IMR-90 (cell line): ENCODE measurements around the gene WDR89. TPM values are rescaled to one million over a fixed set of nuclear protein-coding genes. Genes with fewer than 3 reads are reported as not detected.
"Not testable (repeated sequence)": the region's sequence is repeated elsewhere in the genome, so short reads cannot be mapped to it uniquely, and the experiment has no call there.

ENCODE experiments used
- ATAC-seq: fragments of 200-7000 bp; cut with Tn5 transposase; 2 replicates; pipeline ENCODE4 v1.9.1; 2020; ENCODE audit warnings: low read depth, mild to moderate bottlenecking, moderate library complexity
- BruUV-seq: library from RNA; stranded (reverse); fragments of 400-500 nt; replicated peaks from 2 replicates; lab custom pipeline; 2021; lab: Mats Ljungman, UMichigan
- CTCF ChIA-PET: fragments of 300-600 bp; formaldehyde crosslinking; extraction: SDS; loops from one replicate; lab custom pipeline; 2021; ENCODE audit warnings: antibody characterized with exemption; lab: Yijun Ruan, JAX
- POLR2A ChIA-PET: fragments of 300-600 bp; sonication (Branson Sonifier 250); formaldehyde crosslinking; loops from one replicate; lab custom pipeline; 2022; ENCODE audit warnings: antibody characterized with exemption; ENCODE audit not compliant: unreplicated experiment; lab: Charles Lee
- DNase-seq: peaks from one replicate; pipeline ENCODE4 v3.0.0; 2013
- H2AFZ ChIP-seq: replicated peaks from 2 replicates; pipeline ENCODE3; 2013; ENCODE audit warnings: low read length, mild to moderate bottlenecking; ENCODE audit not compliant: poor library complexity
- H2AK5ac ChIP-seq: 2 replicates; pipeline ENCODE4 v1.6.1; 2013; ENCODE audit warnings: low read depth, low read length, inconsistent platforms
- H2AK9ac ChIP-seq: replicated peaks from 2 replicates; pipeline ENCODE3; 2013; ENCODE audit warnings: mild to moderate bottlenecking, low read depth, low read length, moderate library complexity; ENCODE audit not compliant: poor library complexity
- H2BK120ac ChIP-seq: 2 replicates; pipeline ENCODE4 v1.6.1; 2013; ENCODE audit warnings: low read depth, low read length, inconsistent platforms
- H2BK15ac ChIP-seq: 3 replicates; pipeline ENCODE4 v1.6.1; 2013; ENCODE audit warnings: low read depth, low read length, inconsistent platforms
- H2BK20ac ChIP-seq: 2 replicates; pipeline ENCODE4 v1.6.1; 2013; ENCODE audit warnings: low read depth, mild to moderate bottlenecking, inconsistent platforms, low read length, moderate library complexity
- H2BK5ac ChIP-seq: 2 replicates; pipeline ENCODE4 v1.6.1; 2013; ENCODE audit warnings: mild to moderate bottlenecking, low read depth, low read length, inconsistent platforms; ENCODE audit not compliant: poor library complexity, severe bottlenecking
- H3K14ac ChIP-seq: replicated peaks from 2 replicates; pipeline ENCODE4 v1.6.1; 2013; ENCODE audit warnings: low read depth, low read length, inconsistent platforms
- H3K18ac ChIP-seq: 2 replicates; pipeline ENCODE4 v1.6.1; 2013; ENCODE audit warnings: low read depth, low read length, control low read depth
- H3K23ac ChIP-seq: 2 replicates; pipeline ENCODE4 v1.6.1; 2013; ENCODE audit warnings: low read depth, low read length, inconsistent platforms
- H3K27ac ChIP-seq: 2 replicates; pipeline ENCODE4 v1.5.1; 2013; ENCODE audit warnings: mild to moderate bottlenecking, control low read depth, low read length; ENCODE audit not compliant: insufficient read depth
- H3K27me3 ChIP-seq: 2 replicates; pipeline ENCODE4 v1.6.1; 2013; ENCODE audit warnings: low read length; ENCODE audit not compliant: control insufficient read depth, insufficient read depth
- H3K36me3 ChIP-seq: 2 replicates; pipeline ENCODE4 v1.6.1; 2013; ENCODE audit warnings: low read length, mixed read lengths; ENCODE audit not compliant: control insufficient read depth, insufficient read depth
- H3K4ac ChIP-seq: 2 replicates; pipeline ENCODE4 v1.6.1; 2013; ENCODE audit warnings: low read depth, low read length, inconsistent platforms
- H3K4me1 ChIP-seq: 2 replicates; pipeline ENCODE4 v1.6.1; 2013; ENCODE audit warnings: low read length, mixed read lengths; ENCODE audit not compliant: control insufficient read depth, insufficient read depth
- H3K4me2 ChIP-seq: 2 replicates; pipeline ENCODE4 v1.6.1; 2013; ENCODE audit warnings: low read depth, mild to moderate bottlenecking, control low read depth, low read length, moderate library complexity
- H3K4me3 ChIP-seq: 2 replicates; pipeline ENCODE4 v1.5.1; 2013; ENCODE audit warnings: low read depth, mild to moderate bottlenecking, control low read depth, low read length, moderate library complexity; ENCODE audit not compliant: insufficient read depth
- H3K56ac ChIP-seq: 2 replicates; pipeline ENCODE4 v1.6.1; 2013; ENCODE audit warnings: low read length, inconsistent platforms; ENCODE audit not compliant: insufficient read depth; ENCODE audit errors: extremely low read depth
- H3K79me1 ChIP-seq, 2 experiments: 2 replicates each; pipeline ENCODE4 v1.6.1; 2013; ENCODE audit warnings: low read length in 2 of 2, inconsistent platforms in 1 of 2, low read depth in 1 of 2
- H3K9ac ChIP-seq: 2 replicates; pipeline ENCODE4 v1.6.1; 2013; ENCODE audit warnings: low read depth, low read length, control low read depth
- H3K9me1 ChIP-seq: 2 replicates; pipeline ENCODE4 v1.6.1; 2013; ENCODE audit warnings: low read length, inconsistent platforms; ENCODE audit not compliant: insufficient read depth
- H3K9me3 ChIP-seq: 2 replicates; pipeline ENCODE4 v1.6.1; 2013; ENCODE audit warnings: low read length; ENCODE audit not compliant: control insufficient read depth, insufficient read depth
- H4K20me1 ChIP-seq: 2 replicates; pipeline ENCODE4 v1.6.1; 2013; ENCODE audit warnings: low read length, inconsistent platforms; ENCODE audit not compliant: insufficient read depth
- H4K5ac ChIP-seq: 2 replicates; pipeline ENCODE4 v1.6.1; 2013; ENCODE audit warnings: mild to moderate bottlenecking, low read depth, low read length, control low read depth
- H4K8ac ChIP-seq, 2 experiments: 2 replicates each; pipeline ENCODE4 v1.6.1; 2013; ENCODE audit warnings: low read depth in 2 of 2, low read length in 2 of 2, control low read depth in 1 of 2, inconsistent platforms in 1 of 2
- H4K91ac ChIP-seq: 2 replicates; pipeline ENCODE4 v1.6.1; 2013; ENCODE audit warnings: low read depth, low read length, inconsistent platforms; ENCODE audit not compliant: insufficient read depth
- RFX5 ChIP-seq: IDR thresholded peaks from 2 replicates; pipeline ENCODE4 v1.8.0; 2012; ENCODE audit warnings: low read depth, mild to moderate bottlenecking, low read length, moderate library complexity
- WGBS, 2 experiments: methylation state at CpG; one replicate each; pipeline versions ENCODE4 v1.1.5 to v1.1.7; 2013; ENCODE audit warnings: missing lambda C conversion rate in 2 of 2; ENCODE audit not compliant: insufficient read length in 1 of 2; ENCODE audit errors: extremely low coverage in 2 of 2; 5-methylcytosine and 5-hydroxymethylcytosine counted together
- dilution Hi-C: fragments of 300-500 bp; cut with HindIII; formaldehyde crosslinking; loops from one replicate; pipeline ENCODE4 v1.14.3; 2018; ENCODE audit warnings: low sequenced_read_pairs; ENCODE audit not compliant: unreplicated experiment
- in situ Hi-C: fragments of 300-500 bp; cut with MboI; formaldehyde crosslinking; loops from 3 replicates; pipeline ENCODE4 v1.14.3; 2019; ENCODE audit warnings: low sequenced_read_pairs, inconsistent platforms, mixed read lengths
- intact Hi-C: fragments of 100-400 bp; cut with micrococcal nuclease; formaldehyde crosslinking; loops from 2 replicates; pipeline ENCODE4 v1.10.0; 2022
- polyA plus RNA-seq, 3 experiments: library from polyadenylated mRNA; depleted of rRNA; stranded (reverse); fragments of >200 nt; gene quantifications; 2 replicates each; pipeline ENCODE4 v1.2.3, GENCODE V29; 2012; ENCODE audit warnings: low replicate concordance in 1 of 3
- total RNA-seq: library from RNA; depleted of rRNA; stranded (reverse); fragments of >200 nt; gene quantifications from 2 replicates; pipeline ENCODE4 v1.2.3, GENCODE V29; 2012

Gene WDR89
- total and polyA plus RNA-seq, 2 of the 4 experiments (the other 2 are of a cell fraction): 4.3 to 10.2 TPM

GRCh38 chr14:63594455-63595372 lies 47.0 kb downstream of the WDR89 start (continued):
- no peak for TF ChIP-seq RFX5

DNA sequence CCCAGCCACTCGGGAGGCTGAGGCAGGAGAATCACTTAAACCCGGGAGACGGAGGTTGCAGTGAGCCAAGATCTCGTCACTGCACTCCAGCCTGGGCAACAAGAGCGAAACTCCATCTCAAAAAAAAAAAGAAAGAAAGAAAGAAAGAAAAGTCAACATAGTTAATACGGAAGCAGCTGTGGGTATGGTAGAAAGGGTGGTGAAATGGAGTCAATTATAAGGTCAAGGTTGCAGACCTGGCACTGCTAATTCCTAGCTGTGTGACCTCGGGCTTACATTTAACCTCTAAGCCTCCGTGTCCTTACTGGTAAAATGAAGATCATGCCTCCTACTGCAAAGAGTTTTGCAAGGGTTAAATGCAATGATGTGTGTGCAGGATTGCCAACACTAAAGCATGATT lies 58.6 kb downstream of the WDR89 start:
- H3K79me1 ChIP-seq, H3K9me1 ChIP-seq, H3K18ac ChIP-seq, in situ Hi-C loops, H3K23ac ChIP-seq, H2BK120ac ChIP-seq, DNase-seq, H2BK20ac ChIP-seq, ATAC-seq, H3K9ac ChIP-seq, H2AK9ac ChIP-seq, H3K4me1 ChIP-seq, H3K4me2 ChIP-seq, BruUV-seq, H3K14ac ChIP-seq, H4K5ac ChIP-seq, H3K4ac ChIP-seq, H3K9me3 ChIP-seq, H2BK5ac ChIP-seq, H4K91ac ChIP-seq, H2AFZ ChIP-seq, H3K27me3 ChIP-seq, H3K36me3 ChIP-seq, POLR2A ChIA-PET, H4K20me1 ChIP-seq, H2AK5ac ChIP-seq, intact Hi-C loops, H3K56ac ChIP-seq, H3K27ac ChIP-seq, H4K8ac ChIP-seq, CTCF ChIA-PET, H2BK15ac ChIP-seq, dilution Hi-C loops, H3K4me3 ChIP-seq: not testable (repeated sequence)
- WGBS, 2 experiments: 80% methylated on average over 2 of the region's 8 CpGs; no CpG with 5 or more reads in 1 of the 2 experiments
